ENCODE results near the gene BAG5. TPM values are rescaled to one million over a fixed set of nuclear protein-coding genes. Genes with fewer than 3 reads are reported as not detected.

Gene BAG5
- total RNA-seq, 1 experiment from 2014 or later, result 29.2 TPM

GRCh38 chr14:103522649-103523574, 39.5 kb downstream of the BAG5 start, which contains the start of gene CKB (continued):
- 0 out of 2 replicates have a peak, but pooled peaks have one; percentile 13 for TF ChIP-seq ARID4B (CRISPR knock-in tag; IDR thresholded peaks at IDR 0.05; ENCODE audit: borderline replicate concordance)
- no peak for TF ChIP-seq ZNF532 (CRISPR knock-in tag; IDR thresholded peaks at IDR 0.05; ENCODE audit: borderline replicate concordance)
- TF ChIP-seq NFYB (CRISPR knock-in tag; conservative IDR thresholded peaks at IDR 0.05; ENCODE audit: low read depth), result peak; percentile 71
- TF ChIP-seq ZBTB21 (CRISPR knock-in tag; IDR thresholded peaks at IDR 0.05; ENCODE audit: borderline replicate concordance), result peak; percentile 36; the same call in 1 of the 2 replicates
- 0 out of 2 replicates have a peak, but pooled peaks have one; percentile 34 for TF ChIP-seq KAT7 (CRISPR knock-in tag; IDR thresholded peaks at IDR 0.05; ENCODE audit: borderline replicate concordance)
- peak; percentile 48; the same call in 1 of the 2 replicates for TF ChIP-seq SP1 (CRISPR knock-in tag; conservative IDR thresholded peaks at IDR 0.05)
- 0 out of 2 replicates have a peak, but pooled peaks have one; percentile 18 for TF ChIP-seq FOXK1 (CRISPR knock-in tag; IDR thresholded peaks at IDR 0.05)
- no peak for TF ChIP-seq CBFB (CRISPR knock-in tag; IDR thresholded peaks at IDR 0.05; ENCODE audit: low read depth)
- no peak for TF ChIP-seq TEAD1 (CRISPR knock-in tag; IDR thresholded peaks at IDR 0.05)
- 0 out of 2 replicates have a peak, but pooled peaks have one; percentile 39 for TF ChIP-seq MYBL2 (CRISPR knock-in tag; IDR thresholded peaks at IDR 0.05)
- peak; percentile 45 for TF ChIP-seq MAX (CRISPR knock-in tag; IDR thresholded peaks at IDR 0.05)
- TF ChIP-seq PRRX2 (CRISPR knock-in tag; IDR thresholded peaks at IDR 0.05), result 0 out of 2 replicates have a peak, but pooled peaks have one; percentile 50

GRCh38 chr14:103521951-103522563, 40.4 kb downstream of the BAG5 start:
- no peaks in the 10 kb centered on the region for H3K9me3 Mint-ChIP-seq
- CTCF ChIA-PET, result interaction anchor here (0.6 to 12.2 kb wide), 9 partner anchors 8 to 417 kb away, joined by 4 to 455 read pairs (median 11); partner anchors contain the start of genes BAG5 and TRMT61A
- peaks cover 12% of the 10 kb centered on the region for H3K36me3 Mint-ChIP-seq
- peaks cover 22% of the 10 kb centered on the region for H3K4me1 Mint-ChIP-seq
- H3K27me3 Mint-ChIP-seq (ENCODE audit: low read depth), result peaks cover 27% of the 10 kb centered on the region
- POLR2A ChIA-PET, result interaction anchor here (0.6 to 8.3 kb wide), 4 partner anchors 17 to 45 kb away, joined by 3 to 65 read pairs (median 7); no protein-coding TSS in a partner anchor
- H3K4me3 Mint-ChIP-seq, result peak overlapping the region; percentile 68
- DNase-seq (ENCODE audit: low spot score), result peak; percentile 50
- no peak for ATAC-seq
- no peak overlapping the region for H3K27ac Mint-ChIP-seq
- no peak for TF ChIP-seq NFE2L1 (CRISPR knock-in tag; IDR thresholded peaks at IDR 0.05)
- TF ChIP-seq JUN (CRISPR knock-in tag; IDR thresholded peaks at IDR 0.05), result 0 out of 2 replicates have a peak, but pooled peaks have one; percentile 14
- TF ChIP-seq MAX (CRISPR knock-in tag; IDR thresholded peaks at IDR 0.05), result peak; percentile 43; the same call in 1 of the 2 replicates
- TF ChIP-seq E2F5 (CRISPR knock-in tag; IDR thresholded peaks at IDR 0.05), result peak; percentile 69
- 0 out of 2 replicates have a peak, but pooled peaks have one; percentile 50 for TF ChIP-seq ELF4 (CRISPR knock-in tag; IDR thresholded peaks at IDR 0.05; ENCODE audit: low read depth)
- TF ChIP-seq ZNF396 (CRISPR knock-in tag; IDR thresholded peaks at IDR 0.05; ENCODE audit: borderline replicate concordance), result no peak
- 0 out of 2 replicates have a peak, but pooled peaks have one; percentile 21 for TF ChIP-seq ZNF281 (CRISPR knock-in tag; IDR thresholded peaks at IDR 0.05)
- 0 out of 2 replicates have a peak, but pooled peaks have one; percentile 39 for TF ChIP-seq CREB1 (CRISPR knock-in tag; IDR thresholded peaks at IDR 0.05)
- TF ChIP-seq ATF1 (CRISPR knock-in tag; IDR thresholded peaks at IDR 0.05), result 0 out of 2 replicates have a peak, but pooled peaks have one; percentile 55

Measured in WTC11 (cell line).